ENCODE measurements around the gene ITGBL1.

ITGBL1 gene

GRCh38 chr13:101572456-101572855, 120.0 kb downstream of the ITGBL1 start:
- POLR2A ChIA-PET: no interaction called here
- CTCF ChIA-PET: no interaction called here
- Histone ChIP-seq H3K9me3 (ENCODE audit: control insufficient read depth, insufficient read depth, low read depth, low read length) (no peaks in the 10 kb centered on the region), H3K4me3 (ENCODE audit: low read depth, low read length) (no peak overlapping the region), H3K27ac (ENCODE audit: extremely low read depth, low read depth, low read length) (no peak overlapping the region), H3K4me1 (ENCODE audit: control insufficient read depth, insufficient read depth, low read length) (peaks cover 2% of the 10 kb centered on the region), H3K36me3 (ENCODE audit: control insufficient read depth in 2 of 2, insufficient read depth in 1 of 2, low read length in 2 of 2) (no peaks in the 10 kb centered on the region)
- no peak for TF ChIP-seq PRDM4 (tag by site-specific recombination; IDR thresholded peaks at IDR 0.05)
- no peak for TF ChIP-seq ZNF18 (tag by site-specific recombination; IDR thresholded peaks at IDR 0.05)
- no peak for TF ChIP-seq KLF16 (tag by site-specific recombination; IDR thresholded peaks at IDR 0.05)

- H3K4me1 ChIP-seq (ENCODE audit: control insufficient read depth, insufficient read depth, low read length): peaks cover 10% of the 10 kb centered on the region
- CTCF ChIA-PET: no interaction called here
Measured at GRCh38 chr13:101575581-101575980, 123.1 kb downstream of the ITGBL1 start.

GRCh38 chr13:101576455-101576854, 124.0 kb downstream of the ITGBL1 start:
- H3K27ac ChIP-seq (ENCODE audit: extremely low read depth, low read depth, low read length): no peak overlapping the region
- POLR2A ChIA-PET: no interaction called here
- H3K36me3 ChIP-seq (ENCODE audit: control insufficient read depth in 2 of 2, insufficient read depth in 1 of 2, low read length in 2 of 2): no peaks in the 10 kb centered on the region
- CTCF ChIA-PET: interaction anchor here (0.6 kb wide), 1 partner anchor 201 kb away, joined by 3 read pairs; no protein-coding TSS in a partner anchor
- H3K9me3 ChIP-seq (ENCODE audit: control insufficient read depth, insufficient read depth, low read depth, low read length): no peaks in the 10 kb centered on the region
- no peak overlapping the region for H3K4me3 ChIP-seq (ENCODE audit: low read depth, low read length)
- H3K4me1 ChIP-seq (ENCODE audit: control insufficient read depth, insufficient read depth, low read length): peaks cover 10% of the 10 kb centered on the region
- TF ChIP-seq ZNF529 (tag by site-specific recombination; IDR thresholded peaks at IDR 0.05; ENCODE audit: insufficient replicate concordance) (no peak), PRDM2 (tag by site-specific recombination; IDR thresholded peaks at IDR 0.05; ENCODE audit: borderline replicate concordance) (no peak), ZNF280C (tag by site-specific recombination; IDR thresholded peaks at IDR 0.05) (no peak), ZNF311 (tag by site-specific recombination; IDR thresholded peaks at IDR 0.05; ENCODE audit: borderline replicate concordance) (no peak), ZNF561 (tag by site-specific recombination; IDR thresholded peaks at IDR 0.05; ENCODE audit: borderline replicate concordance) (no peak), ZNF549 (tag by site-specific recombination; IDR thresholded peaks at IDR 0.05) (no peak), ZFHX2 (tag by site-specific recombination; conservative IDR thresholded peaks at IDR 0.05) (no peak)

More at GRCh38 chr13:101575581-101575980, 123.1 kb downstream of the ITGBL1 start:
- TF ChIP-seq ZNF670 (tag by site-specific recombination; IDR thresholded peaks at IDR 0.05; ENCODE audit: low read depth): no peak
- no peak for TF ChIP-seq ZNF354C (tag by site-specific recombination; IDR thresholded peaks at IDR 0.05; ENCODE audit: borderline replicate concordance, low read depth)
- TF ChIP-seq ZNF366 (tag by site-specific recombination; conservative IDR thresholded peaks at IDR 0.05): no peak
- no peak for TF ChIP-seq ZNF488 (tag by site-specific recombination; IDR thresholded peaks at IDR 0.05)
- no peak for TF ChIP-seq HOXC10 (CRISPR knock-in tag; IDR thresholded peaks at IDR 0.05)
- TF ChIP-seq ZNF157 (tag by site-specific recombination; IDR thresholded peaks at IDR 0.05): no peak
- no peak for TF ChIP-seq ZNF211 (tag by site-specific recombination; IDR thresholded peaks at IDR 0.05; ENCODE audit: low read depth)
- TF ChIP-seq KLF17 (tag by site-specific recombination; IDR thresholded peaks at IDR 0.05): no peak
- no peak for TF ChIP-seq ZNF184 (tag by site-specific recombination; IDR thresholded peaks at IDR 0.05)
- TF ChIP-seq ZNF138 (tag by site-specific recombination; IDR thresholded peaks at IDR 0.05; ENCODE audit: borderline replicate concordance): no peak
- H3K9me3 ChIP-seq (ENCODE audit: control insufficient read depth, insufficient read depth, low read depth, low read length): no peaks in the 10 kb centered on the region
- H3K36me3 ChIP-seq (ENCODE audit: control insufficient read depth in 2 of 2, insufficient read depth in 1 of 2, low read length in 2 of 2): no peaks in the 10 kb centered on the region
- POLR2A ChIA-PET: no interaction called here
- no peak overlapping the region for H3K4me3 ChIP-seq (ENCODE audit: low read depth, low read length)
- no peak overlapping the region for H3K27ac ChIP-seq (ENCODE audit: extremely low read depth, low read depth, low read length)

All from HEK293 (cell line).